Spleen (tissue), 7 donors: ENCODE results near the gene MORF4L1.

Source experiments
- CTCF ChIP-seq, 11 experiments: fragments of 200-600 bp in 7 of 11; fragments of 450-650 bp in 4 of 11; sonication (generic) in 4 of 11; IDR thresholded peaks in 8 of 11; conservative IDR thresholded peaks in 3 of 11; 1 replicate in 7 of 11; 2 replicates in 4 of 11; pipeline versions ENCODE4 v1.4.0 to v1.8.0; 2016 to 2021; ENCODE audit warnings: antibody characterized with exemption in 11 of 11, inconsistent platforms in 4 of 11, mild to moderate bottlenecking in 1 of 11
- POLR2A ChIP-seq, 3 donors: fragments of 450-650 bp; IDR thresholded peaks; one replicate each; pipeline ENCODE4 v1.5.1; 2017; ENCODE audit warnings: antibody characterized with exemption in 3 of 3, mild to moderate bottlenecking in 1 of 3
- donor health status: DM: no; HTN: no; CAD: no; lungs with moderate emphysema.
- donor health status: DM: no; HTN: no; CAD: no.
- donor health status: DM: no; HTN: no; CAD: no.

- TF ChIP-seq CTCF (IDR thresholded peaks at IDR 0.05 in 8 of 11, conservative IDR thresholded peaks at IDR 0.05 in 3 of 11) (no peak), POLR2A (IDR thresholded peaks at IDR 0.05) (no peak)
Observed at GRCh38 chr15:78880813-78881212, 8.1 kb downstream of the MORF4L1 start.
